Measurements from ENCODE around the gene MOB3A.

The MOB3A gene

DNA sequence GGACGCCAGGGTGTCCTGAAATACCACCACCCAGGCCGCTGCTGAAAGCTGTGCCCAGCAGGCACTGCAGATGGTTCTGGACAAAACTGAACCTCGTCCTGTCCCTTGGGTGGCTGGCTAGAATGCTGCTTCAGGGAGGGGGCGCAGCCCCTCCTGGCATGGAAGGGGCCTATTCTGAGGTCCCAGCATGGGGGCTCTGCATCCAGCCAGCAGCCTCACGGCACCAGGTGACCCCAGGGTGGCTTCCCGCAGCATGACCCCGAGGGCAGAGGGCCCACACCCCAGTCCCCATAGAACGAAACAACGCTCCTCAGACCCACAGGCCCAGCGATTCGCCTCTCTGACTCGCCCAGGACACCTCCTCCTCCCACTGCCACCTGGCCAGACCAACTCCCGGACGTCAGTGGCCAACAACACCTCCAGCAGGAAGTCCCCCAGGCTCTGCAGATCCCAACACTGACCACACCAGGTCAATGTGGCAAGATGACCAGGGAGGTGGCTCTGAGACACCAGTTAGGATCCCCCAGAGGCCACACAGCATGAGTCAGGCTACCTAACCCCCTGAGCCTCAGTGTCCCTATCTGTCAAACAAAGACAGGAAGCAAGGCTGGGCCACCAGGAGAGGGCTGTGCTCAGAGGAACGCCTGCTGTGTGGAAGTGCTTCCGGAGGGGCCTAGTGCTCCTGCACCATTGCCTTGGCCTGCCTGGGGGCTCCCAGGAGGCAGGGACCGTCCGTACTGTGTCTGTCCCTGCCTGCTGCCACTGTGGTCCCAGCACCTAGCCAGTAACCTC, 51.2 kb downstream of the MOB3A start:
- peaks cover 72% of the 10 kb centered on the region for H4K20me1 ChIP-seq (ENCODE audit: control insufficient read depth, insufficient read depth, low read depth, low read length)
- TF ChIP-seq, protein P1, sequence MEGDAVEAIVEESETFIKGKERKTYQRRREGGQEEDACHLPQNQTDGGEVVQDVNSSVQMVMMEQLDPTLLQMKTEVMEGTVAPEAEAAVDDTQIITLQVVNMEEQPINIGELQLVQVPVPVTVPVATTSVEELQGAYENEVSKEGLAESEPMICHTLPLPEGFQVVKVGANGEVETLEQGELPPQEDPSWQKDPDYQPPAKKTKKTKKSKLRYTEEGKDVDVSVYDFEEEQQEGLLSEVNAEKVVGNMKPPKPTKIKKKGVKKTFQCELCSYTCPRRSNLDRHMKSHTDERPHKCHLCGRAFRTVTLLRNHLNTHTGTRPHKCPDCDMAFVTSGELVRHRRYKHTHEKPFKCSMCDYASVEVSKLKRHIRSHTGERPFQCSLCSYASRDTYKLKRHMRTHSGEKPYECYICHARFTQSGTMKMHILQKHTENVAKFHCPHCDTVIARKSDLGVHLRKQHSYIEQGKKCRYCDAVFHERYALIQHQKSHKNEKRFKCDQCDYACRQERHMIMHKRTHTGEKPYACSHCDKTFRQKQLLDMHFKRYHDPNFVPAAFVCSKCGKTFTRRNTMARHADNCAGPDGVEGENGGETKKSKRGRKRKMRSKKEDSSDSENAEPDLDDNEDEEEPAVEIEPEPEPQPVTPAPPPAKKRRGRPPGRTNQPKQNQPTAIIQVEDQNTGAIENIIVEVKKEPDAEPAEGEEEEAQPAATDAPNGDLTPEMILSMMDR (IDR thresholded peaks at IDR 0.05; ENCODE audit: low read depth, low read length, poor library complexity, severe bottlenecking), result no peak
- no peak for TF ChIP-seq EZH2phosphoT487 (IDR thresholded peaks at IDR 0.05; ENCODE audit: borderline replicate concordance, low read length)
- peaks cover 84% of the 10 kb centered on the region for H3K79me2 ChIP-seq (ENCODE audit: control insufficient read depth, low read length)
- H3K9me3 ChIP-seq (ENCODE audit: control insufficient read depth, insufficient read depth, low read length), result no peaks in the 10 kb centered on the region
- no peaks in the 10 kb centered on the region for H3K9me2 ChIP-seq (replicated peaks; ENCODE audit: control insufficient read depth, low read length)
- H3K27ac ChIP-seq (ENCODE audit: low read depth, low read length), result peak overlapping the region; percentile 56
- peak overlapping the region; percentile 37 for H3K4me3 ChIP-seq (ENCODE audit: low read length)
- peak overlapping the region; percentile 98 for H3K4me2 ChIP-seq (ENCODE audit: low read length)
- peaks cover 96% of the 10 kb centered on the region for H3K4me1 ChIP-seq (ENCODE audit: control insufficient read depth, low read length)
- peaks cover 95% of the 10 kb centered on the region for H3K36me3 ChIP-seq (ENCODE audit: control insufficient read depth, low read length)
- peaks cover 52% of the 10 kb centered on the region for H3F3A ChIP-seq (ENCODE audit: control insufficient read depth, insufficient read depth)
- H3K27me3 ChIP-seq (ENCODE audit: control insufficient read depth, low read length), result no peaks in the 10 kb centered on the region

DNA sequence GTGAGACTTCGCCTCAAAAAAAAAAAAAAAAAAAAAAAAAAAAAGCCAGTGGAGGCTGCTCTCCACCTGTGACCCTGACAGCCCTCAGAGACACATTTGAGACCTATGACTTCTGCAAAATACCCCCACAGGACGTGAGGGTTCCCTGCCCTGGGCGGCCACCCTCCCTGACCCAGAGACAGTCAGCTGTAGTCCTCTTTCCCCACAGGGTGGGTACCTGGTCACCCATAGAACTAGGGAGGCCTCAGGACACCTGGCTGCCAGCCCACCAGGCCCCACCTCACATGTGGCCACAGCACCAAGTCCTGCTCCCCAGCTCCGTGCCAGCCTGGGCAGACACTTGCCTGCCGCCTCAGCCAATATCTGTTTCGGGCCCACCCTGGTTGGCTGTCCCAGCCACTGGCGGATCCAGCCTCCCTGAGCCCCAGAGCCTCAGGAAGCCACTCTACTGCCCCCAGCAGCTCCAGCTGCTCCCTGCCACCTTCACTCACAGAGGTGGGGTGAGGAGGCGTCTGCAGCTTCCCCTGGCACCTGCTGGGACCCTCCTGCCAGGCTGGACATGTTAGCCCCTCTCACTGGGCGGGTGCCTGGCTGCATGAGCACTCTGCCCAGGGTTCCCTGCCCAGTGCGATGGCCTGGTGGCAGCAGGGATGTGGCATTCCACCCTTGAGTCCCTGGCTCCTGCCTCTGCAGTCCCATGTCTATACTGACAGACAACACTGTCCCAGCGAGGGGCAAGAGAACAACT, 52.0 kb downstream of the MOB3A start:
- peak overlapping the region; percentile 56 for H3K27ac ChIP-seq (ENCODE audit: low read depth, low read length)
- H3K9me2 ChIP-seq (replicated peaks; ENCODE audit: control insufficient read depth, low read length), result no peaks in the 10 kb centered on the region
- peak overlapping the region; percentile 37 for H3K4me3 ChIP-seq (ENCODE audit: low read length)
- peaks cover 50% of the 10 kb centered on the region for H3F3A ChIP-seq (ENCODE audit: control insufficient read depth, insufficient read depth)
- H3K79me2 ChIP-seq (ENCODE audit: control insufficient read depth, low read length), result peaks cover 76% of the 10 kb centered on the region
- TF ChIP-seq, protein P1 (IDR thresholded peaks at IDR 0.05; ENCODE audit: low read depth, low read length, poor library complexity, severe bottlenecking), result peak; percentile 13
- TF ChIP-seq EZH2phosphoT487 (IDR thresholded peaks at IDR 0.05; ENCODE audit: borderline replicate concordance, low read length), result no peak
- H3K9me3 ChIP-seq (ENCODE audit: control insufficient read depth, insufficient read depth, low read length), result no peaks in the 10 kb centered on the region
- peaks cover 95% of the 10 kb centered on the region for H3K36me3 ChIP-seq (ENCODE audit: control insufficient read depth, low read length)
- peaks cover 68% of the 10 kb centered on the region for H4K20me1 ChIP-seq (ENCODE audit: control insufficient read depth, insufficient read depth, low read depth, low read length)
- H3K27me3 ChIP-seq (ENCODE audit: control insufficient read depth, low read length), result no peaks in the 10 kb centered on the region
- H3K4me2 ChIP-seq (ENCODE audit: low read length), result peak overlapping the region; percentile 98
- peaks cover 97% of the 10 kb centered on the region for H3K4me1 ChIP-seq (ENCODE audit: control insufficient read depth, low read length)

DNA sequence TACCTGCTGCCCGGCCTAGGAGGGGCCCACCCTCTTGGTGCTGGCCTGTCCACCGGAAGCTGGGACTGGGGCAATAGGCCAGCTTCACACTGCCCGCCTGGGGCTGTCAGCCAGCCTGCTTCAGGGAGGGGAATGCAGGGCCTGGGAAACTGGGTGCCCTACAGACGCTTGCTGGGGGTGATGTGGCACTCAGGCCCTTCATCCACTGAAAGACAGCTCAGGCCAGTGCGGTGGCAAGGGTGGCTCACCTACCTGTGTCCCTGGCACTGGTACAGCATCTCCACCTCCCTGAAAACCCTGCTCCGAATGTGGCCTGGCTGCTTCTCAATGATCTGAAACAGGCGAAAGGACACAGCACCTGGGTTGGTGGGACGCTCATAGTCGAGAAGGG, 52.9 kb downstream of the MOB3A start:
- H3K9me3 ChIP-seq (ENCODE audit: control insufficient read depth, insufficient read depth, low read length), result no peaks in the 10 kb centered on the region
- H3K27me3 ChIP-seq (ENCODE audit: control insufficient read depth, low read length), result no peaks in the 10 kb centered on the region
- H4K20me1 ChIP-seq (ENCODE audit: control insufficient read depth, insufficient read depth, low read depth, low read length), result peaks cover 59% of the 10 kb centered on the region
- no peaks in the 10 kb centered on the region for H3K9me2 ChIP-seq (replicated peaks; ENCODE audit: control insufficient read depth, low read length)
- H3K4me3 ChIP-seq (ENCODE audit: low read length), result peak overlapping the region; percentile 46
- peaks cover 95% of the 10 kb centered on the region for H3K36me3 ChIP-seq (ENCODE audit: control insufficient read depth, low read length)
- H3K27ac ChIP-seq (ENCODE audit: low read depth, low read length), result peak overlapping the region; percentile 53
- TF ChIP-seq EZH2phosphoT487 (IDR thresholded peaks at IDR 0.05; ENCODE audit: borderline replicate concordance, low read length), result no peak
- TF ChIP-seq, protein P1 (IDR thresholded peaks at IDR 0.05; ENCODE audit: low read depth, low read length, poor library complexity, severe bottlenecking), result no peak
- H3F3A ChIP-seq (ENCODE audit: control insufficient read depth, insufficient read depth), result peaks cover 47% of the 10 kb centered on the region
- peaks cover 67% of the 10 kb centered on the region for H3K79me2 ChIP-seq (ENCODE audit: control insufficient read depth, low read length)
- H3K4me1 ChIP-seq (ENCODE audit: control insufficient read depth, low read length), result peaks cover 97% of the 10 kb centered on the region
- peak overlapping the region; percentile 98 for H3K4me2 ChIP-seq (ENCODE audit: low read length)
